Measurements from ENCODE around the gene VENTX. TPM values are rescaled to one million over a fixed set of nuclear protein-coding genes. Genes with fewer than 3 reads are reported as not detected.

Gene VENTX
- total RNA-seq, 1 donor from 2014 or later, result not detected

DNA sequence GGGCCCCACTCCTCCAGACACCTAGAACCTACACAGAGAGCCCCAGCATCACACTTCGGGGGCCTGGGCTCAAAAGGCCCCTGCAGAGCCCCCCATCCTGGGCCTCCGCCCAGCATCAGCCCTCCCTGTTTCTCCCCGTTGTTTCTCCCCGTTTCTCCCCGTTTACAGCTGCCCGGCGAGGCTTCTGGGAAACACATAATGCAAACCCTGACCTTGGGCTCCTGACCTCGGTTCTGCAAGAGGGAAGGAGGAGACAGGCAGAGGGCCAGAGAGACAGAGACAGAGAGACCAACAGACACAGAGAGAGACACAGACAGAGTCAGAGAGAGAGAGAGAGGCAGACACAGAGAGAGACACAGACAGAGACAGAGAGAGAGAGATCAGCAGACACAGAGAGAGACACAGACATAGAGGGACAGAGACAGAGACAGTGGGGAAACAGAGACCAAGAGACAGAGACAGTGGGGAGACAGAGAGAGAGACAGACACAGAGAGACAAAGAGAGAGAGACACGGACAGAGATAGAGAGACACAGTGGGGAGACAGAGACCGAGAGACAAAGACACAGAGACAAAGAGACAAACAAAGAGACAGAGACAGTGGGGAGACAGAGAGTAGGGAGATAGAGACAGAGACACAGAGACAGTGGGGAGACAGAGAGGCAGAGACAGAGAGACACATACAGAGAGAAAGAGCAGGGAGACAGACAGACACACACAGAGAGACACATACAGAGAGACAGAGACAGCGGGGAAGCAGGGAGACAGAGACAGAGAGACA lies 12.5 kb downstream of the VENTX start:
- peaks cover 24% of the 10 kb centered on the region for H3K27me3 Mint-ChIP-seq (ENCODE audit: low read depth)
- no peak for DNase-seq (ENCODE audit: low spot score)
- no peaks in the 10 kb centered on the region for H3K4me1 Mint-ChIP-seq (ENCODE audit: low read depth)
- TF ChIP-seq CTCF (IDR thresholded peaks at IDR 0.05), result no peak
- H3K27ac Mint-ChIP-seq (ENCODE audit: unreplicated experiment), result no peak overlapping the region
- H3K9me3 Mint-ChIP-seq (ENCODE audit: low read depth), result no peaks in the 10 kb centered on the region
- H3K36me3 Mint-ChIP-seq (ENCODE audit: low read depth), result no peaks in the 10 kb centered on the region
- no peak overlapping the region for H3K4me3 Mint-ChIP-seq (ENCODE audit: unreplicated experiment)

DNA sequence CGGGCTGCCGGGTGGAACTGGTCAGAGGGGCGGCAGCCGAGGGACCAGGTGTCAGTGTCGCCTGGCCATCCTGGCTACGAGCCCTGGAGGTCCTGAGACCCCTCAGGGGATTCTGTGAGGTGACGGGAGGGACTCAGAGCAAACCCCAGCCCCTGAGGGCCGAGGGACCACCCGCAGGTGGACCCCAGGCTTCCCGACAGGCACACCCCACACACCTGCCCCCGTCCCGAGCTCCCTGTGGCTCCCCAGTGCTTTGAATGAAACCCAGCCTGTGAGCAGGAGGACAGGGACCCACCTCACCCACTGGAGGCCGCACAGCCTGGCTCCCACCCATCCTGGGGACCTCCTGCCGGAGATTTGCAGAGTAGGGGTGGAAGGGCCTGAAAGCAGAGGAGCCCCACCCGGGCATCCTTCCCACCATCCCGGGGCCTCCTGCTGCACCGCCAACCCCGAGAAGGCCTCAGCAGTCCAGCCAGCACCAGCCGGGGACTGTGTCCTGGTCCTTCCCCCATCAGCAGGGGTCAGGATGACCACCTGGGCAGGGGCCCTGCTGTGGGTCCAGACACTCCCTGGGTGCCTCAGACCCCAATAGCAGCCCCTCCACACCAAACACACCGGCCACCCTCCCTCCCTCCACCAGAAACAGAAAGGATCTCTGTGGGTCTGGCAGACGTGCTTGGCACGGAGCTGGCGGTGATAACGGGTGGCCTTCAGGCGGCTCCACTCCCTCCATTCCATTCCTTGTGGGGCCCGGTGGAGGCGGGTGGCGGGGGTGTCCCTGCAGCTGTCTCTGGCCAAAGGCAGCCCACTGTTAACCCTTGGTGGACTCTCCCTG lies 13.9 kb downstream of the VENTX start:
- Mint-ChIP-seq H3K4me1 (ENCODE audit: low read depth) (no peaks in the 10 kb centered on the region), H3K9me3 (ENCODE audit: low read depth) (no peaks in the 10 kb centered on the region), H3K4me3 (ENCODE audit: unreplicated experiment) (no peak overlapping the region)

DNA sequence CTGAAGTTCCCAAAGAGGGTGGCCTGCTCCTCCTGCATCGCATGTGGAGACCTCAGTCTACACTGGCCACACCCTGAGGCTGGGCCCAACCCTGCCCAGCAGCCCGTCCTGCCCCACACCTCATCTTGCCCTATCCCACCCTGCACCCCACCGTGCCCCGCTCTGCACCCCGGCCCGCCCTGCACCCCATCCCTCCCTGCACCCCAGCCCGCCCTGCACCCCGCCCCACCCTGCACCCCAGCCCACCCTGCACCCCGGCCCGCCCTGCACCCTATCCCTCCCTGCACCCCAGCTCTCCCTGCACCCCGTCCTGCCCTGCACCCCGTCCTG lies 14.5 kb downstream of the VENTX start:
- no peak for DNase-seq (ENCODE audit: low spot score)
- Mint-ChIP-seq H3K27me3 (ENCODE audit: low read depth) (peaks cover 19% of the 10 kb centered on the region), H3K9me3 (ENCODE audit: low read depth) (no peaks in the 10 kb centered on the region), H3K4me3 (ENCODE audit: unreplicated experiment) (no peak overlapping the region), H3K36me3 (ENCODE audit: low read depth) (no peaks in the 10 kb centered on the region), H3K4me1 (ENCODE audit: low read depth) (no peaks in the 10 kb centered on the region), H3K27ac (ENCODE audit: unreplicated experiment) (no peak overlapping the region)
- TF ChIP-seq CTCF (IDR thresholded peaks at IDR 0.05), result no peak

More for the DNA sequence above, 13.9 kb downstream of the VENTX start:
- no peak overlapping the region for H3K27ac Mint-ChIP-seq (ENCODE audit: unreplicated experiment)
- DNase-seq (ENCODE audit: low spot score), result no peak
- peaks cover 21% of the 10 kb centered on the region for H3K27me3 Mint-ChIP-seq (ENCODE audit: low read depth)
- TF ChIP-seq CTCF (IDR thresholded peaks at IDR 0.05), result no peak
- H3K36me3 Mint-ChIP-seq (ENCODE audit: low read depth), result no peaks in the 10 kb centered on the region

GRCh38 chr10:133253361-133253955 lies 15.8 kb downstream of the VENTX start:
- Mint-ChIP-seq H3K4me3 (ENCODE audit: unreplicated experiment) (no peak overlapping the region), H3K36me3 (ENCODE audit: low read depth) (no peaks in the 10 kb centered on the region), H3K27ac (ENCODE audit: unreplicated experiment) (no peak overlapping the region), H3K9me3 (ENCODE audit: low read depth) (no peaks in the 10 kb centered on the region), H3K4me1 (ENCODE audit: low read depth) (no peaks in the 10 kb centered on the region), H3K27me3 (ENCODE audit: low read depth) (peaks cover 18% of the 10 kb centered on the region)
- no peak for TF ChIP-seq CTCF (IDR thresholded peaks at IDR 0.05)
- DNase-seq (ENCODE audit: low spot score), result no peak

DNA sequence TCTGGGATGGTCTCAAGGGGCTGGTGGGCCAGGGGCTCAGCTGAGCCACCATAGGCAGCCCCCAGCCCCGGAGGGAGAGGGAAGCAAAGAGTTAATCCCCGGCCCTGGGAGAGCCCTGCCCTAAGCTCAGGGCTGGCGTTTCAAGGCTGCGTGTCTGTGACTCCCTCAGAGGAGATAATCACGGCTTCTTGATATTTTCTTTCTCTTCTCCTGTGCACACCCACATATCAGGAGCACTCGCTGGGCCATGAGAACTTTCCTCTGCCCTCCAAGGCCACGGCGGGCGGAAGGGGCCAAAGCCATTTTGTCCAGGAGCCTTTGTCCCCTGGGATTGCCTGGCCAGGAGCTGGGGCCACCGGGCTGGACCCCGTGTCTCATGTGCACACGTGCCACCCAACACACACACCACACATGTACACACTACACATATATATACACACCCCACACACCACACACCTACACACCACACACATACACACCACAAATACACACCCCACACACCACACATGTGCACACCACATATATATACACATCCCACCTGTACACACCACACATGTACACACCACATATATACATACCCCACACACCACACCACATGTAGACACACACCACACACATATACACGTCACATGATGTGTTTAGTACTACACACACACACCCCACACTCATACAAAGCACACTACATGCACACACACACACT lies 16.9 kb downstream of the VENTX start:
- H3K27me3 Mint-ChIP-seq (ENCODE audit: low read depth), result peaks cover 15% of the 10 kb centered on the region
- TF ChIP-seq CTCF (IDR thresholded peaks at IDR 0.05), result no peak
- no peak for DNase-seq (ENCODE audit: low spot score)
- no peaks in the 10 kb centered on the region for H3K36me3 Mint-ChIP-seq (ENCODE audit: low read depth)
- H3K4me1 Mint-ChIP-seq (ENCODE audit: low read depth), result peaks cover 7% of the 10 kb centered on the region
- no peak overlapping the region for H3K4me3 Mint-ChIP-seq (ENCODE audit: unreplicated experiment)
- H3K9me3 Mint-ChIP-seq (ENCODE audit: low read depth), result no peaks in the 10 kb centered on the region
- H3K27ac Mint-ChIP-seq (ENCODE audit: unreplicated experiment), result no peak overlapping the region

Measured in chondrocyte (in vitro differentiated cells).